ENCODE results near the gene ANKRD49. TPM values are rescaled to one million over a fixed set of nuclear protein-coding genes. Genes with fewer than 3 reads are reported as not detected.

Gene ANKRD49
- total and polyA plus RNA-seq, 2 of the 4 experiments (the other 2 are of a cell fraction): 7.2 to 10.4 TPM

DNA sequence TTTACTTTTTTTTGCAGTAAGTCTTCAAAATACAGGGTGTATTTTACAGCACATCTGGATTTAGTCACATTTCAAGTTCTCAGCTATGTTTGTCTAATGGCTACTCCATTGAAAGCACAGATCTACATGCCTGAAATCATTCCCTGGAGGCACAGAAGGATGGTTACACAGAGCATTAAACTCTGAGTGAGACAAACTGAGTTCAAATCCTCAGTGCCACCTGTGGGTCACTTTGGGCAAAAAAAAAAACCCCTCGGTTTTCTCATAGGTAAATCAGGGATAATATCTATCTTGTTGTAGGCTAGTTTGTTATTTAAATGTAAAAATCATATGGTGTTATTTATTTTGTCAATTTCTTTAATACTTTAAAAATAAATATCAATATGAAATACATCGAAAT, 7.7 kb downstream of the ANKRD49 start:
- Histone ChIP-seq H3K4me2 (ENCODE audit: low read depth, low read length) (no peak overlapping the region), H3K9me1 (ENCODE audit: insufficient read depth, low read length) (no peaks in the 10 kb centered on the region), H3K9ac (ENCODE audit: low read depth, low read length) (no peak overlapping the region), H3K27me3 (ENCODE audit: control insufficient read depth, insufficient read depth, low read length) (no peaks in the 10 kb centered on the region), H4K5ac (ENCODE audit: low read depth, low read length) (no peak overlapping the region), H3K36me3 (ENCODE audit: control insufficient read depth, insufficient read depth, low read length) (peaks cover 6% of the 10 kb centered on the region), H4K20me1 (ENCODE audit: insufficient read depth, low read length) (no peaks in the 10 kb centered on the region), H4K91ac (ENCODE audit: insufficient read depth, low read depth, low read length) (no peak overlapping the region), H3K4me3 (ENCODE audit: insufficient read depth, low read depth, low read length) (no peak overlapping the region), H3K14ac (replicated peaks; ENCODE audit: low read depth, low read length) (no peak overlapping the region), H3K4ac (ENCODE audit: low read depth, low read length) (no peak overlapping the region), H2BK120ac (ENCODE audit: low read depth, low read length) (no peak overlapping the region), H3K9me3 (ENCODE audit: control insufficient read depth, insufficient read depth, low read length) (no peaks in the 10 kb centered on the region), H2AK9ac (replicated peaks; ENCODE audit: low read depth, low read length, poor library complexity) (no peak overlapping the region), H3K27ac (ENCODE audit: insufficient read depth, low read length) (no peak overlapping the region), H3K79me1 (ENCODE audit: low read depth in 1 of 2, low read length in 2 of 2) (no peaks in the 10 kb centered on the region), H3K56ac (ENCODE audit: extremely low read depth, insufficient read depth, low read length) (no peak overlapping the region), H2BK20ac (ENCODE audit: low read depth, low read length) (no peak overlapping the region), H2AK5ac (ENCODE audit: low read depth, low read length) (no peak overlapping the region), H3K23ac (ENCODE audit: low read depth, low read length) (no peak overlapping the region), H2BK15ac (ENCODE audit: low read depth, low read length) (no peak overlapping the region), H3K18ac (ENCODE audit: low read depth, low read length) (no peak overlapping the region), H2AFZ (replicated peaks; ENCODE audit: low read length, poor library complexity) (no peak overlapping the region), H2BK5ac (ENCODE audit: low read depth, low read length, poor library complexity, severe bottlenecking) (no peak overlapping the region), H4K8ac (ENCODE audit: low read depth in 2 of 2, low read length in 2 of 2) (no peak overlapping the region), H3K4me1 (ENCODE audit: control insufficient read depth, insufficient read depth, low read length) (no peaks in the 10 kb centered on the region)
- ATAC-seq (ENCODE audit: low read depth) (no peak), DNase-seq (no peak)
- WGBS, 2 experiments (ENCODE audit: extremely low coverage in 2 of 2, insufficient read length in 1 of 2): no CpG with 5 or more reads among the region's 2 CpGs
- intact Hi-C loops (cut with micrococcal nuclease): no loop called here
- ChIA-PET POLR2A (ENCODE audit: unreplicated experiment) (no interaction called here), CTCF (interaction anchor here (1.2 to 3.0 kb wide), 2 partner anchors 582 to 606 kb away, joined by 3 to 18 read pairs; no protein-coding TSS in a partner anchor)
- in situ Hi-C loops (cut with MboI; ENCODE audit: low sequenced_read_pairs): loop anchor here (5.0 to 10.0 kb wide), 2 partner anchors 329 to 607 kb away; no protein-coding TSS in a partner anchor
- TF ChIP-seq NFE2L2 (IDR thresholded peaks at IDR 0.05; ENCODE audit: low read depth, low read length) (no peak), CHD1 (IDR thresholded peaks at IDR 0.05; ENCODE audit: low read depth, low read length) (no peak), FOS (IDR thresholded peaks at IDR 0.05; ENCODE audit: low read depth, low read length) (no peak), SMC3 (IDR thresholded peaks at IDR 0.05; ENCODE audit: low read depth, low read length) (no peak), CEBPB (IDR thresholded peaks at IDR 0.05; ENCODE audit: low read depth, low read length) (no peak), USF2 (IDR thresholded peaks at IDR 0.05; ENCODE audit: low read depth, low read length) (no peak), MXI1 (IDR thresholded peaks at IDR 0.05; ENCODE audit: borderline replicate concordance, low read depth, low read length) (no peak), CTCF (conservative IDR thresholded peaks at IDR 0.05; ENCODE audit: low read depth, low read length) (no peak), MAZ (IDR thresholded peaks at IDR 0.05; ENCODE audit: borderline replicate concordance, low read depth, low read length) (no peak), MAFK (IDR thresholded peaks at IDR 0.05; ENCODE audit: low read depth, low read length) (no peak), RAD21 (IDR thresholded peaks at IDR 0.05; ENCODE audit: low read length) (no peak), POLR2A (IDR thresholded peaks at IDR 0.05; ENCODE audit: low read depth, low read length) (no peak)
- TF ChIP-seq, protein P1, sequence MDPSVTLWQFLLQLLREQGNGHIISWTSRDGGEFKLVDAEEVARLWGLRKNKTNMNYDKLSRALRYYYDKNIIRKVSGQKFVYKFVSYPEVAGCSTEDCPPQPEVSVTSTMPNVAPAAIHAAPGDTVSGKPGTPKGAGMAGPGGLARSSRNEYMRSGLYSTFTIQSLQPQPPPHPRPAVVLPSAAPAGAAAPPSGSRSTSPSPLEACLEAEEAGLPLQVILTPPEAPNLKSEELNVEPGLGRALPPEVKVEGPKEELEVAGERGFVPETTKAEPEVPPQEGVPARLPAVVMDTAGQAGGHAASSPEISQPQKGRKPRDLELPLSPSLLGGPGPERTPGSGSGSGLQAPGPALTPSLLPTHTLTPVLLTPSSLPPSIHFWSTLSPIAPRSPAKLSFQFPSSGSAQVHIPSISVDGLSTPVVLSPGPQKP (IDR thresholded peaks at IDR 0.05; ENCODE audit: borderline replicate concordance, low read depth, low read length): no peak
- BruUV-seq (replicated peaks): no TSS peak
- dilution Hi-C loops (cut with HindIII; ENCODE audit: low sequenced_read_pairs, unreplicated experiment): no loop called here

All from IMR-90 (cell line).